H9 (cell line): Measurements from ENCODE around the gene CLEC2D. TPM values are rescaled to one million over a fixed set of nuclear protein-coding genes. Genes with fewer than 3 reads are reported as not detected.

Experiments
- DNase-seq: peaks from one replicate; pipeline ENCODE4 v3.0.0-alpha.2; 2017
- H2AFZ ChIP-seq: one replicate; pipeline ENCODE4 v1.6.1; 2013; ENCODE audit warnings: mild to moderate bottlenecking, low read length, control low read depth, moderate library complexity
- H2AK5ac ChIP-seq: 2 replicates; pipeline ENCODE4 v1.6.1; 2013; ENCODE audit warnings: low read length, control low read depth, mixed read lengths; ENCODE audit not compliant: insufficient read length
- H2BK120ac ChIP-seq: one replicate; pipeline ENCODE4 v1.6.1; 2013; ENCODE audit warnings: low read depth, mild to moderate bottlenecking, low read length, control low read depth, inconsistent platforms; ENCODE audit not compliant: poor library complexity, severe bottlenecking
- H2BK12ac ChIP-seq: 2 replicates; pipeline ENCODE4 v1.6.1; 2013; ENCODE audit warnings: low read length, control low read depth, mixed read lengths, low read depth; ENCODE audit not compliant: insufficient read length
- H2BK15ac ChIP-seq: 2 replicates; pipeline ENCODE4 v1.6.1; 2013; ENCODE audit warnings: low read depth, low read length, control low read depth
- H2BK20ac ChIP-seq: one replicate; pipeline ENCODE4 v1.6.1; 2013; ENCODE audit warnings: low read depth, mild to moderate bottlenecking, low read length, control low read depth, inconsistent platforms; ENCODE audit not compliant: poor library complexity, severe bottlenecking
- H2BK5ac ChIP-seq: 2 replicates; pipeline ENCODE4 v1.6.1; 2013; ENCODE audit warnings: low read length, control low read depth, mixed read lengths; ENCODE audit not compliant: insufficient read length
- H3K14ac ChIP-seq: 2 replicates; pipeline ENCODE4 v1.6.1; 2013; ENCODE audit warnings: low read length, control low read depth; ENCODE audit not compliant: insufficient read depth
- H3K18ac ChIP-seq: 2 replicates; pipeline ENCODE4 v1.6.1; 2013; ENCODE audit warnings: low read depth, mild to moderate bottlenecking, mixed read lengths, low read length, control low read depth; ENCODE audit not compliant: insufficient read length
- H3K23ac ChIP-seq: 2 replicates; pipeline ENCODE4 v1.6.1; 2013; ENCODE audit warnings: low read length, control low read depth, mixed read lengths, low read depth; ENCODE audit not compliant: insufficient read length
- H3K23me2 ChIP-seq: 2 replicates; pipeline ENCODE4 v1.6.1; 2013; ENCODE audit warnings: low read depth, mild to moderate bottlenecking, mixed read lengths, low read length, control low read depth; ENCODE audit not compliant: insufficient read length, poor library complexity, severe bottlenecking
- H3K27ac ChIP-seq: 2 replicates; pipeline ENCODE4 v1.5.1; 2013; ENCODE audit warnings: low read length, control low read depth, mixed read lengths, low read depth; ENCODE audit not compliant: insufficient read length
- H3K27me3 ChIP-seq: 2 replicates; pipeline ENCODE4 v1.6.1; 2013; ENCODE audit warnings: low read length, control low read depth, inconsistent platforms; ENCODE audit not compliant: insufficient read depth
- H3K4ac ChIP-seq: 2 replicates; pipeline ENCODE4 v1.6.1; 2013; ENCODE audit warnings: low read depth, mild to moderate bottlenecking, control low read depth, inconsistent platforms, low read length, moderate library complexity
- H3K4me1 ChIP-seq: 2 replicates; pipeline ENCODE4 v1.6.1; 2013; ENCODE audit warnings: low read length, control low read depth, inconsistent platforms; ENCODE audit not compliant: insufficient read depth
- H3K4me2 ChIP-seq: 2 replicates; pipeline ENCODE4 v1.6.1; 2013; ENCODE audit warnings: low read length, control low read depth, mixed read lengths; ENCODE audit not compliant: insufficient read length, insufficient read depth
- H3K56ac ChIP-seq: 2 replicates; pipeline ENCODE4 v1.6.1; 2013; ENCODE audit warnings: low read depth, mild to moderate bottlenecking, mixed read lengths, low read length, control low read depth; ENCODE audit not compliant: insufficient read length
- H3K79me1 ChIP-seq: 2 replicates; pipeline ENCODE4 v1.6.1; 2013; ENCODE audit warnings: low read depth, mild to moderate bottlenecking, moderate library complexity, low read length, control low read depth, inconsistent platforms; ENCODE audit not compliant: insufficient read depth, poor library complexity, severe bottlenecking
- H3K79me2 ChIP-seq: 2 replicates; pipeline ENCODE4 v1.6.1; 2013; ENCODE audit warnings: low read length, control low read depth, inconsistent platforms; ENCODE audit not compliant: insufficient read depth
- H3K9ac ChIP-seq: 2 replicates; pipeline ENCODE4 v1.6.1; 2013; ENCODE audit warnings: low read length, control low read depth, mixed read lengths; ENCODE audit not compliant: insufficient read length; ENCODE audit errors: extremely low read depth
- H3K9me3 ChIP-seq: one replicate; pipeline ENCODE4 v1.6.1; 2013; ENCODE audit warnings: low read depth, low read length, inconsistent platforms; ENCODE audit not compliant: control insufficient read depth
- H3T11ph ChIP-seq: one replicate; pipeline ENCODE4 v1.6.1; 2013; ENCODE audit warnings: mild to moderate bottlenecking, low read length, control low read depth, inconsistent platforms
- H4K20me1 ChIP-seq: one replicate; pipeline ENCODE4 v1.6.1; 2013; ENCODE audit not compliant: control insufficient read depth, insufficient read length, insufficient read depth
- H4K5ac ChIP-seq: 2 replicates; pipeline ENCODE4 v1.6.1; 2013; ENCODE audit warnings: low read depth, mild to moderate bottlenecking, mixed read lengths, low read length, control low read depth; ENCODE audit not compliant: insufficient read length
- H4K8ac ChIP-seq: replicated peaks from 2 replicates; pipeline ENCODE4 v1.6.1; 2013; ENCODE audit warnings: low read length, control low read depth, mixed read lengths, low read depth; ENCODE audit not compliant: insufficient read length
- H4K91ac ChIP-seq: 2 replicates; pipeline ENCODE4 v1.6.1; 2013; ENCODE audit warnings: low read depth, mild to moderate bottlenecking, moderate library complexity, mixed read lengths, low read length, control low read depth; ENCODE audit not compliant: insufficient read length
- H3K27ac Mint-ChIP-seq, 3 experiments: 2 replicates in 2 of 3; 3 replicates in 1 of 3; pipeline ENCODE4 v1.8.0; 2020 to 2021; ENCODE audit warnings: mixed read lengths in 3 of 3, mild to moderate bottlenecking in 1 of 3, moderate library complexity in 1 of 3
- H3K27me3 Mint-ChIP-seq: 2 replicates; pipeline ENCODE4 v1.8.0; 2021; ENCODE audit warnings: low read depth, mild to moderate bottlenecking, moderate library complexity, mixed read lengths
- H3K36me3 Mint-ChIP-seq, 3 experiments: 2 replicates in 2 of 3; 3 replicates in 1 of 3; pipeline ENCODE4 v1.8.0; 2020 to 2021; ENCODE audit warnings: low read depth in 3 of 3, mixed read lengths in 3 of 3; ENCODE audit not compliant: insufficient read depth in 1 of 3
- H3K4me1 Mint-ChIP-seq, 2 experiments: 2 replicates each; pipeline ENCODE4 v1.8.0; 2020; ENCODE audit warnings: mixed read lengths in 2 of 2
- H3K4me3 Mint-ChIP-seq, 2 experiments: 2 replicates in 1 of 2; 3 replicates in 1 of 2; pipeline ENCODE4 v1.8.0; 2020 to 2021; ENCODE audit warnings: mild to moderate bottlenecking in 2 of 2, mixed read lengths in 2 of 2, moderate library complexity in 1 of 2
- H3K9me3 Mint-ChIP-seq, 2 experiments: 2 replicates in 1 of 2; 3 replicates in 1 of 2; pipeline ENCODE4 v1.8.0; 2020; ENCODE audit warnings: mild to moderate bottlenecking in 2 of 2, mixed read lengths in 2 of 2, moderate library complexity in 1 of 2
- WGBS: extraction: QIAGEN DNeasy Blood & Tissue Kit; methylation state at CpG from one replicate; pipeline ENCODE4 v1.1.7; 2013; ENCODE audit warnings: missing lambda C conversion rate, low lambda C conversion rate, mixed read lengths; ENCODE audit not compliant: insufficient read length; ENCODE audit errors: extremely low coverage; 5-methylcytosine and 5-hydroxymethylcytosine counted together
- total RNA-seq: library from RNA; stranded (reverse); gene quantifications from 2 replicates; pipeline ENCODE4 v1.2.1, GENCODE V29; 2021
- TF ChIP-seq, protein P1 (sequence below): fragments of 200-600 bp; sonication (generic); conservative IDR thresholded peaks from 3 replicates; pipeline ENCODE4 v1.8.0; 2021; ENCODE audit warnings: antibody characterized with exemption, mild to moderate bottlenecking

The CLEC2D gene
- total RNA-seq, 1 experiment from 2014 or later: 2.1 TPM

DNA sequence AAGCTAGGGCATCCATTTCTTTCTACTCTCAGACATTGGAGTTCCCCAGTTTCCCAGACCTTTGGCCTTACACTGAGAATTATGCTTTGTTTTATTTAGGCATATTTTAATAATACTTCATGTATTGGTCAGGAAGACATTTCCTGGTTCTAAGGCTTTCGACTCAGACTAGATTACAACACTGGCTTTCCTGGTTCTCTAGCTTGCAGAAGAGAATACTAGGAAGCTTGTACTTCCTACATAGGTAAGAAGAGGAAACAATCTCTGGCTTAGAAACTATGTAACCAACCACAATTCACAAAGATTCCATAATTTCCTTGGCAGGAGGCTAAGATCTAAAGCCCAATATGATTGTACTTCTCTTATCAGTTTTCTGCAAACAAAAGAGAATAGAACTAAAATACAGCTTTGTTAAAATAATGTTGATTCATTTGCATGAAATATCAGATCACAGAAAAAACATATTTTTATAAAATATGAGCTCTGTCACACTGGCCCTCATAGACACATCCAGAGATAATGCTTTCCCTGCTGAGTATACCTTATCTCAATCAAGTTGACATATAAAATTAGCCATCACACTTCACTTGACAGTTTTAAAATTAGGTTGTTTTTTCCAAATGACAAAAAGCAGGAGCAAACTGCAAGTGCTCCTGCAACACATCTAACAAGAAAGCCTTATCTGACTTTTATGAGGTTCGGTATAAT lies 30.5 kb downstream of the CLEC2D start:
- H3K4me1 Mint-ChIP-seq: no peaks in the 10 kb centered on the region
- Histone ChIP-seq H3K18ac (no peak overlapping the region), H4K8ac (no peak overlapping the region), H4K5ac (no peak overlapping the region), H3K9ac (no peak overlapping the region), H4K20me1 (no peaks in the 10 kb centered on the region), H3K14ac (no peak overlapping the region), H3K4me1 (no peaks in the 10 kb centered on the region), H3K4me2 (no peak overlapping the region), H3K27me3 (no peaks in the 10 kb centered on the region), H2BK15ac (no peak overlapping the region), H4K91ac (no peak overlapping the region), H3K23me2 (no peaks in the 10 kb centered on the region), H3K79me2 (no peaks in the 10 kb centered on the region), H3T11ph (no peak overlapping the region), H3K56ac (no peak overlapping the region), H3K9me3 (peaks cover 5% of the 10 kb centered on the region), H2BK12ac (no peak overlapping the region), H2BK120ac (no peak overlapping the region), H3K27ac (no peak overlapping the region), H2BK5ac (no peak overlapping the region), H2AFZ (no peak overlapping the region), H2BK20ac (no peak overlapping the region), H3K4ac (no peak overlapping the region), H2AK5ac (no peak overlapping the region), H3K79me1 (no peaks in the 10 kb centered on the region), H3K23ac (no peak overlapping the region)
- peaks cover 52 to 56% of the 10 kb centered on the region in 2 experiments for H3K9me3 Mint-ChIP-seq
- whole genome bisulfite sequencing: no CpG with 5 or more reads among the region's 2 CpGs
- H3K27me3 Mint-ChIP-seq: peaks cover 5% of the 10 kb centered on the region
- no peak for DNase-seq
- H3K27ac Mint-ChIP-seq: no peak overlapping the region
- H3K36me3 Mint-ChIP-seq: peaks cover 17 to 31% (median 31%) of the 10 kb centered on the region in 3 experiments
- H3K4me3 Mint-ChIP-seq: no peak overlapping the region
- TF ChIP-seq, protein P1, sequence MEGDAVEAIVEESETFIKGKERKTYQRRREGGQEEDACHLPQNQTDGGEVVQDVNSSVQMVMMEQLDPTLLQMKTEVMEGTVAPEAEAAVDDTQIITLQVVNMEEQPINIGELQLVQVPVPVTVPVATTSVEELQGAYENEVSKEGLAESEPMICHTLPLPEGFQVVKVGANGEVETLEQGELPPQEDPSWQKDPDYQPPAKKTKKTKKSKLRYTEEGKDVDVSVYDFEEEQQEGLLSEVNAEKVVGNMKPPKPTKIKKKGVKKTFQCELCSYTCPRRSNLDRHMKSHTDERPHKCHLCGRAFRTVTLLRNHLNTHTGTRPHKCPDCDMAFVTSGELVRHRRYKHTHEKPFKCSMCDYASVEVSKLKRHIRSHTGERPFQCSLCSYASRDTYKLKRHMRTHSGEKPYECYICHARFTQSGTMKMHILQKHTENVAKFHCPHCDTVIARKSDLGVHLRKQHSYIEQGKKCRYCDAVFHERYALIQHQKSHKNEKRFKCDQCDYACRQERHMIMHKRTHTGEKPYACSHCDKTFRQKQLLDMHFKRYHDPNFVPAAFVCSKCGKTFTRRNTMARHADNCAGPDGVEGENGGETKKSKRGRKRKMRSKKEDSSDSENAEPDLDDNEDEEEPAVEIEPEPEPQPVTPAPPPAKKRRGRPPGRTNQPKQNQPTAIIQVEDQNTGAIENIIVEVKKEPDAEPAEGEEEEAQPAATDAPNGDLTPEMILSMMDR: no peak
